Tibial nerve (tissue), 4 donors: ENCODE results near the gene RASGRP3.

Source experiments
- CTCF ChIP-seq, 5 experiments: fragments of 200-600 bp in 3 of 5; fragments of 450-650 bp in 2 of 5; sonication (generic) in 3 of 5; IDR thresholded peaks; one replicate each; pipeline ENCODE4 v1.5.1; 2016 to 2019; ENCODE audit warnings: antibody characterized with exemption in 5 of 5, mild to moderate bottlenecking in 3 of 5, moderate library complexity in 2 of 5
- EP300 ChIP-seq, 2 donors: sonication (generic); formaldehyde crosslinking; IDR thresholded peaks; one replicate each; pipeline ENCODE4 v1.6.1; 2017; ENCODE audit warnings: antibody characterized with exemption in 2 of 2, mild to moderate bottlenecking in 1 of 2
- POLR2A ChIP-seq, 2 donors: fragments of 450-650 bp; IDR thresholded peaks; one replicate each; pipeline ENCODE4 v1.6.1; 2017; ENCODE audit warnings: antibody characterized with exemption in 2 of 2, mild to moderate bottlenecking in 2 of 2, moderate library complexity in 2 of 2

- no peak for TF ChIP-seq POLR2A (IDR thresholded peaks at IDR 0.05)
- TF ChIP-seq CTCF (IDR thresholded peaks at IDR 0.05), result no peak
- no peak for TF ChIP-seq EP300 (IDR thresholded peaks at IDR 0.05)
These were observed 40.9 kb upstream of the RASGRP3 start for GRCh38 chr2:33435518-33435917.
